Activated CD4-positive, alpha-beta T cell treated with anti-CD3 and anti-CD28 coated beads, Interleukin-2, amount 50 U/mL, for 48 hours (primary cell): Measurements from ENCODE around the gene FIBIN.
"Not testable (repeated sequence)": the region's sequence is repeated elsewhere in the genome, so short reads cannot be mapped to it uniquely, and the experiment has no call there.

ENCODE experiments used
- DNase-seq, 2 experiments: peaks; one replicate each; pipeline ENCODE4 v3.0.0-alpha.2; 2020

The FIBIN gene

GRCh38 chr11:26983645-26984044, 10.3 kb upstream of the FIBIN start:
- no peak for DNase-seq

GRCh38 chr11:26985470-26985869, 8.4 kb upstream of the FIBIN start:
- no peak for DNase-seq

GRCh38 chr11:26985943-26986342, 8.0 kb upstream of the FIBIN start:
- DNase-seq: no peak

GRCh38 chr11:26987272-26987671, 6.6 kb upstream of the FIBIN start:
- DNase-seq: no peak

- DNase-seq: no peak
These were observed 6.2 kb upstream of the FIBIN start for GRCh38 chr11:26987731-26988130.

- DNase-seq: no peak
These were observed 1.8 kb upstream of the FIBIN start for GRCh38 chr11:26992031-26992541.

- DNase-seq: no peak
These were observed 751 bp downstream of the FIBIN start for GRCh38 chr11:26994631-26995095.

GRCh38 chr11:26995701-26996460, 2.0 kb downstream of the FIBIN start:
- DNase-seq: no peak

- DNase-seq: no peak
These were observed 3.5 kb downstream of the FIBIN start for GRCh38 chr11:26997378-26997777.

- not testable (repeated sequence) for DNase-seq
These were observed 7.3 kb downstream of the FIBIN start for GRCh38 chr11:27001136-27001730.

- no peak for DNase-seq
These were observed 8.5 kb downstream of the FIBIN start for GRCh38 chr11:27002431-27002830.

GRCh38 chr11:27002838-27003237, 8.9 kb downstream of the FIBIN start:
- no peak for DNase-seq

GRCh38 chr11:27004103-27004502, 10.2 kb downstream of the FIBIN start:
- no peak for DNase-seq

- no peak for DNase-seq
These were observed 15.1 kb downstream of the FIBIN start for GRCh38 chr11:27008811-27009535.

- no peak for DNase-seq
These were observed 17.8 kb downstream of the FIBIN start for GRCh38 chr11:27011560-27012233.

GRCh38 chr11:27012234-27012921, 18.5 kb downstream of the FIBIN start:
- DNase-seq: no peak

GRCh38 chr11:27013781-27014361, 20.0 kb downstream of the FIBIN start:
- DNase-seq: no peak

GRCh38 chr11:27018902-27019529, 25.1 kb downstream of the FIBIN start:
- no peak for DNase-seq

- DNase-seq: no peak
These were observed 26.8 kb downstream of the FIBIN start for GRCh38 chr11:27020751-27021150.

- DNase-seq: no peak
These were observed 28.8 kb downstream of the FIBIN start for GRCh38 chr11:27022659-27023251.

GRCh38 chr11:27024865-27025264, 31.0 kb downstream of the FIBIN start:
- no peak for DNase-seq
